ENCODE results near the gene MRPS7.

DNA sequence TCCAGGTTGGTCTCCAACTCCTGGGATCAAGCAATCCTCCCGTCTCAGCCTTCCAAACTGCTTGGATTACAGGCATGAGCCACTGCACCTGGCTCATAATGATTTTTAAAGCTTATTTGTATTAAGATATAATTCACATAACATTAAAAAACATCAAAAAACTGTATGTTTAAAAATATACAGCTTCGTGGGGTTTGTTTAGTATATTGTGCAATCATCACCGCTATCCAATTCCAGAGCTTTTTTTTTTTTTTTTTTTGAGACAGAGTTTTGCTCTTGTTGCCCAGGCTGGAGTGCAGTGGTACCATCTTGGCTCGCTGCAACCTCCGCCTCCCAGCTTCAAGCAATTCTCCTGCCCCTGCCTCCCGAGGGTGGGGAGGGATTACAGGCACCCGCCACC lies 38.6 kb downstream of the MRPS7 start:
- TF ChIP-seq, protein P1, sequence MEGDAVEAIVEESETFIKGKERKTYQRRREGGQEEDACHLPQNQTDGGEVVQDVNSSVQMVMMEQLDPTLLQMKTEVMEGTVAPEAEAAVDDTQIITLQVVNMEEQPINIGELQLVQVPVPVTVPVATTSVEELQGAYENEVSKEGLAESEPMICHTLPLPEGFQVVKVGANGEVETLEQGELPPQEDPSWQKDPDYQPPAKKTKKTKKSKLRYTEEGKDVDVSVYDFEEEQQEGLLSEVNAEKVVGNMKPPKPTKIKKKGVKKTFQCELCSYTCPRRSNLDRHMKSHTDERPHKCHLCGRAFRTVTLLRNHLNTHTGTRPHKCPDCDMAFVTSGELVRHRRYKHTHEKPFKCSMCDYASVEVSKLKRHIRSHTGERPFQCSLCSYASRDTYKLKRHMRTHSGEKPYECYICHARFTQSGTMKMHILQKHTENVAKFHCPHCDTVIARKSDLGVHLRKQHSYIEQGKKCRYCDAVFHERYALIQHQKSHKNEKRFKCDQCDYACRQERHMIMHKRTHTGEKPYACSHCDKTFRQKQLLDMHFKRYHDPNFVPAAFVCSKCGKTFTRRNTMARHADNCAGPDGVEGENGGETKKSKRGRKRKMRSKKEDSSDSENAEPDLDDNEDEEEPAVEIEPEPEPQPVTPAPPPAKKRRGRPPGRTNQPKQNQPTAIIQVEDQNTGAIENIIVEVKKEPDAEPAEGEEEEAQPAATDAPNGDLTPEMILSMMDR (IDR thresholded peaks at IDR 0.05; ENCODE audit: control extremely low read depth in 1 of 3, insufficient read depth in 1 of 3, low read depth in 1 of 3, low read length in 3 of 3) = no peak
- TF ChIP-seq MAFK (IDR thresholded peaks at IDR 0.05; ENCODE audit: low read depth, low read length) = no peak
- no peak for TF ChIP-seq RAD21 (IDR thresholded peaks at IDR 0.05 in 1 of 2, conservative IDR thresholded peaks at IDR 0.05 in 1 of 2; ENCODE audit: low read depth in 2 of 2, low read length in 2 of 2)
- no peak for TF ChIP-seq POLR2A (IDR thresholded peaks at IDR 0.05; ENCODE audit: control extremely low read depth in 1 of 2, low read depth in 2 of 2, low read length in 2 of 2)
- no peak for TF ChIP-seq ASH2L (IDR thresholded peaks at IDR 0.05; ENCODE audit: low read length)
- no peak for TF ChIP-seq RFX5 (IDR thresholded peaks at IDR 0.05; ENCODE audit: borderline replicate concordance, low read depth, low read length)
